ENCODE measurements around the gene CHAT.

The CHAT gene

GRCh38 chr10:49606981-49607535 is 6.8 kb upstream of the CHAT start (continued):
- TF ChIP-seq OVOL3 (tag by site-specific recombination; IDR thresholded peaks at IDR 0.05) (no peak), ZFP69B (tag by site-specific recombination; IDR thresholded peaks at IDR 0.05) (peak; percentile 77), GLIS2 (tag by site-specific recombination; IDR thresholded peaks at IDR 0.05) (peak; percentile 77), ZNF518A (tag by site-specific recombination; conservative IDR thresholded peaks at IDR 0.05; ENCODE audit: low read depth) (no peak), KLF16 (tag by site-specific recombination; IDR thresholded peaks at IDR 0.05) (0 out of 2 replicates have a peak, but pooled peaks have one; percentile 53), SP3 (tag by site-specific recombination; IDR thresholded peaks at IDR 0.05) (peak; percentile 20; the same call in 1 of the 2 replicates)

DNA sequence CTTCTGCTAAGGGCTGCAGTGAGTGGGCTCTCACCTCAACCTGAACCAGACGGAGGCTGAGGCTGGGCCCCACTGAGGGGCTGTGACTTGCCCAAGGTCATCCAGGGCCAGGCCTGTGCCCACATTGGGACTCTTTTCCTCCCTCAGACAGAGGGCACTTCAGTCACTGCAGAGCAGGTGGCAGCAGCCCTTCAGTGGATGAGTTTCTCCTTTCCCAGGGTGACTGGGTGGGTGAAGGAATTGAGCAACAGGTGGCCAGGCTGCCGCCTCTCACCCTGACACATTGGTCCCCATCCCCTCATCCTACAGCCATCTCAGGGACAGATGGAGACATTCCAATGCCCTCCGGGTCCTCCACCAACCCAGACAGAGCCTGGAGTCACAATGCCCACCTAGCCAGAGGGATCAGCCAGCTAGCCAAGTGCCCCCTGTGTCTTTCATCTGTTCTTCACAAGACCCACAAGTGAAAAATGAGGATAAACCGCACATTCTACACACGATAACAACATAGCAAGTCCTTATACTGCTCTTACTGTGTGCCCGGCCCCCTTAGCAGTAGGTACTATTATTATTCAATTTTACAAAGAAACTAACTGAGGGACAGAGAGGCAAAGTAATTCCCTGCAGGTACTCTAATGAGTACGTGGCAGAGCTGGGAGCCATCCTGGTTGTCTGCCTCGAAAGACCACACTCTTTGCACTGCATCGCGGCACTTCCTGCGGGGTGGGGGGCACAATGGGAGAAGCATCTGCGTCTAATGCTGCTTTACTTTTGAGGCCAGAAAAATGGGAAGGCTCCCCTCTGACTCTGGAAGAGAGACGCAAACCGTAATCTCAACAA is 5.5 kb upstream of the CHAT start:
- no peak overlapping the region for H3K4me3 ChIP-seq (ENCODE audit: low read depth, low read length)
- no peaks in the 10 kb centered on the region for H3K36me3 ChIP-seq (ENCODE audit: control insufficient read depth in 2 of 2, insufficient read depth in 1 of 2, low read length in 2 of 2)
- POLR2A ChIA-PET, result no interaction called here
- H3K4me1 ChIP-seq (ENCODE audit: control insufficient read depth, insufficient read depth, low read length), result no peaks in the 10 kb centered on the region; the same call in 1 of the 2 replicates
- no peaks in the 10 kb centered on the region for H3K9me3 ChIP-seq (ENCODE audit: control insufficient read depth, insufficient read depth, low read depth, low read length)
- CTCF ChIA-PET, result interaction anchor here (1.3 to 3.2 kb wide), 2 partner anchors 13 to 15 kb away, joined by 3 to 10 read pairs; no protein-coding TSS in a partner anchor
- no peak overlapping the region for H3K27ac ChIP-seq (ENCODE audit: extremely low read depth, low read depth, low read length)
- TF ChIP-seq ZNF639 (tag by site-specific recombination; IDR thresholded peaks at IDR 0.05) (no peak), ZBTB20 (tag by site-specific recombination; IDR thresholded peaks at IDR 0.05) (no peak), ZNF585B (tag by site-specific recombination; IDR thresholded peaks at IDR 0.05) (no peak), ZNF132 (tag by site-specific recombination; IDR thresholded peaks at IDR 0.05; ENCODE audit: borderline replicate concordance) (no peak), SCRT2 (tag by site-specific recombination; IDR thresholded peaks at IDR 0.05) (peak; percentile 94), ZNF274 (IDR thresholded peaks at IDR 0.05; ENCODE audit: low read length) (no peak), ZNF274 (tag by site-specific recombination; IDR thresholded peaks at IDR 0.05; ENCODE audit: borderline replicate concordance) (no peak), ZNF423 (tag by site-specific recombination; IDR thresholded peaks at IDR 0.05) (no peak), KLF7 (tag by site-specific recombination; IDR thresholded peaks at IDR 0.05; ENCODE audit: borderline replicate concordance) (no peak), SCRT1 (tag by site-specific recombination; IDR thresholded peaks at IDR 0.05; ENCODE audit: borderline replicate concordance) (peak; percentile 81; the same call in 1 of the 2 replicates)
- TF ChIP-seq, protein P1, sequence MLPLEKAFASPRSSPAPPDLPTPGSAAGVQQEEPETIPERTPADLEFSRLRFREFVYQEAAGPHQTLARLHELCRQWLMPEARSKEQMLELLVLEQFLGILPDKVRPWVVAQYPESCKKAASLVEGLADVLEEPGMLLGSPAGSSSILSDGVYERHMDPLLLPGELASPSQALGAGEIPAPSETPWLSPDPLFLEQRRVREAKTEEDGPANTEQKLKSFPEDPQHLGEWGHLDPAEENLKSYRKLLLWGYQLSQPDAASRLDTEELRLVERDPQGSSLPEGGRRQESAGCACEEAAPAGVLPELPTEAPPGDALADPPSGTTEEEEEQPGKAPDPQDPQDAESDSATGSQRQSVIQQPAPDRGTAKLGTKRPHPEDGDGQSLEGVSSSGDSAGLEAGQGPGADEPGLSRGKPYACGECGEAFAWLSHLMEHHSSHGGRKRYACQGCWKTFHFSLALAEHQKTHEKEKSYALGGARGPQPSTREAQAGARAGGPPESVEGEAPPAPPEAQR (tag by site-specific recombination; IDR thresholded peaks at IDR 0.05), result no peak
